HEK293 (cell line): ENCODE results near the gene TTC7B.

Experiments used
- CTCF ChIA-PET: fragments of 350-600 bp; formaldehyde crosslinking; extraction: SDS; loops from one replicate; lab custom pipeline; 2021; ENCODE audit warnings: antibody characterized with exemption; lab: Yijun Ruan, JAX
- POLR2A ChIA-PET: fragments of 300-600 bp; formaldehyde crosslinking; extraction: SDS; loops from one replicate; lab custom pipeline; 2020; ENCODE audit warnings: antibody characterized with exemption, inconsistent platforms; lab: Yijun Ruan, JAX
- H3K27ac ChIP-seq: fragments of 200-500 bp; sonication (Bioruptor generic); 2 replicates; pipeline ENCODE4 v1.5.1; 2014; ENCODE audit warnings: low read depth, low read length, control low read depth, inconsistent platforms; ENCODE audit errors: extremely low read depth
- H3K36me3 ChIP-seq, 2 experiments: fragments of 200-500 bp in 1 of 2; sonication (Bioruptor generic) in 1 of 2; 1 replicate in 1 of 2; 2 replicates in 1 of 2; pipeline ENCODE4 v1.5.1; 2014 to 2017; ENCODE audit warnings: inconsistent platforms in 2 of 2, low read length in 2 of 2; ENCODE audit not compliant: control insufficient read depth in 2 of 2, insufficient read depth in 1 of 2
- H3K4me1 ChIP-seq: fragments of 200-500 bp; sonication (Bioruptor generic); 2 replicates; pipeline ENCODE4 v1.5.1; 2014; ENCODE audit warnings: mild to moderate bottlenecking, low read length, inconsistent platforms; ENCODE audit not compliant: control insufficient read depth, insufficient read depth
- H3K4me3 ChIP-seq: 2 replicates; pipeline ENCODE4 v1.5.1; 2011; ENCODE audit warnings: low read depth, mild to moderate bottlenecking, control low read depth, low read length, moderate library complexity
- H3K9me3 ChIP-seq: fragments of 200-500 bp; sonication (Bioruptor generic); 2 replicates; pipeline ENCODE4 v1.5.1; 2014; ENCODE audit warnings: low read depth, low read length, inconsistent platforms; ENCODE audit not compliant: control insufficient read depth, insufficient read depth
- GLI2 ChIP-seq: fragments of 450-650 bp; formaldehyde crosslinking; IDR thresholded peaks from 2 replicates; pipeline ENCODE4; 2017; ENCODE audit warnings: missing biosample characterization, missing genetic modification characterization, low read depth, borderline replicate concordance
- HOXA7 ChIP-seq: sonication (generic); formaldehyde crosslinking; IDR thresholded peaks from 2 replicates; pipeline ENCODE4 v1.8.1; 2022; ENCODE audit warnings: missing genetic modification reagents, borderline replicate concordance
- MYNN ChIP-seq: fragments of 450-650 bp; formaldehyde crosslinking; IDR thresholded peaks from 2 replicates; pipeline ENCODE4 v1.5.1; 2016; ENCODE audit warnings: missing biosample characterization, missing genetic modification characterization, borderline replicate concordance
- PRDM1 ChIP-seq: fragments of 450-650 bp; formaldehyde crosslinking; IDR thresholded peaks from 2 replicates; pipeline ENCODE4; 2016; ENCODE audit warnings: missing biosample characterization, missing genetic modification characterization
- ZBTB7A ChIP-seq: fragments of 450-650 bp; formaldehyde crosslinking; IDR thresholded peaks from 2 replicates; pipeline ENCODE4 v1.5.1; 2016; ENCODE audit warnings: low read depth, missing biosample characterization, missing genetic modification characterization
- ZFP37 ChIP-seq: fragments of 450-650 bp; formaldehyde crosslinking; IDR thresholded peaks from 2 replicates; pipeline ENCODE4 v1.5.1; 2016; ENCODE audit warnings: missing biosample characterization, missing genetic modification characterization
- ZIC2 ChIP-seq: fragments of 450-650 bp; formaldehyde crosslinking; IDR thresholded peaks from 2 replicates; pipeline ENCODE4 v1.5.1; 2016; ENCODE audit warnings: missing biosample characterization, missing genetic modification characterization
- ZNF155 ChIP-seq: fragments of 450-650 bp; formaldehyde crosslinking; IDR thresholded peaks from 2 replicates; pipeline ENCODE4 v1.5.1; 2016; ENCODE audit warnings: missing biosample characterization, missing genetic modification characterization
- ZNF2 ChIP-seq: fragments of 450-650 bp; formaldehyde crosslinking; IDR thresholded peaks from 2 replicates; pipeline ENCODE4 v1.5.1; 2016; ENCODE audit warnings: missing biosample characterization, missing genetic modification characterization
- ZNF214 ChIP-seq: fragments of 450-650 bp; formaldehyde crosslinking; IDR thresholded peaks from 2 replicates; pipeline ENCODE4 v1.5.1; 2017; ENCODE audit warnings: missing biosample characterization, mild to moderate bottlenecking, missing genetic modification characterization, borderline replicate concordance
- ZNF248 ChIP-seq: fragments of 450-650 bp; formaldehyde crosslinking; IDR thresholded peaks from 2 replicates; pipeline ENCODE4 v1.5.1; 2017; ENCODE audit warnings: missing biosample characterization, missing genetic modification characterization
- ZNF274 ChIP-seq, 2 experiments: fragments of 200-500 bp in 1 of 2; fragments of 450-650 bp in 1 of 2; sonication (Bioruptor generic) in 1 of 2; formaldehyde crosslinking in 1 of 2; IDR thresholded peaks; 2 replicates each; pipeline versions ENCODE4 v1.5.1 to v1.6.1; 2014 to 2016; ENCODE audit warnings: borderline replicate concordance in 1 of 2, inconsistent platforms in 1 of 2, low read length in 1 of 2, missing biosample characterization in 1 of 2, missing genetic modification characterization in 1 of 2
- ZNF335 ChIP-seq: fragments of 450-650 bp; formaldehyde crosslinking; conservative IDR thresholded peaks from 2 replicates; pipeline ENCODE4 v1.5.1; 2016; ENCODE audit warnings: missing biosample characterization, missing genetic modification characterization
- ZNF354C ChIP-seq: fragments of 450-650 bp; formaldehyde crosslinking; IDR thresholded peaks from 2 replicates; pipeline ENCODE4 v1.5.1; 2016; ENCODE audit warnings: missing biosample characterization, missing genetic modification characterization, low read depth, borderline replicate concordance
- ZNF501 ChIP-seq: fragments of 450-650 bp; formaldehyde crosslinking; IDR thresholded peaks from 2 replicates; pipeline ENCODE4 v1.5.1; 2016; ENCODE audit warnings: missing biosample characterization, missing genetic modification characterization
- ZNF558 ChIP-seq: fragments of 450-650 bp; formaldehyde crosslinking; IDR thresholded peaks from 2 replicates; pipeline ENCODE4 v1.5.1; 2016; ENCODE audit warnings: missing biosample characterization, missing genetic modification characterization
- ZNF571 ChIP-seq: fragments of 450-650 bp; formaldehyde crosslinking; IDR thresholded peaks from 2 replicates; pipeline ENCODE4 v1.5.0; 2017; ENCODE audit warnings: missing biosample characterization, missing genetic modification characterization
- ZNF600 ChIP-seq: fragments of 450-650 bp; formaldehyde crosslinking; IDR thresholded peaks from 2 replicates; pipeline ENCODE4 v1.5.1; 2016; ENCODE audit warnings: missing biosample characterization, missing genetic modification characterization
- ZNF621 ChIP-seq: fragments of 450-650 bp; formaldehyde crosslinking; IDR thresholded peaks from 2 replicates; pipeline ENCODE4 v1.5.1; 2017; ENCODE audit warnings: missing biosample characterization, missing genetic modification characterization
- ZNF626 ChIP-seq: fragments of 450-650 bp; sonication (Bioruptor Pico); formaldehyde crosslinking; IDR thresholded peaks from 2 replicates; pipeline ENCODE4 v1.5.1; 2018; ENCODE audit warnings: missing biosample characterization, missing genetic modification characterization, inconsistent platforms
- ZXDB ChIP-seq: fragments of 450-650 bp; formaldehyde crosslinking; IDR thresholded peaks from 2 replicates; pipeline ENCODE4 v1.5.1; 2016; ENCODE audit warnings: missing biosample characterization, missing genetic modification characterization
- TF ChIP-seq, protein P1 (sequence below): fragments of 450-650 bp; formaldehyde crosslinking; optimal IDR thresholded peaks from 2 replicates; pipeline ENCODE3; 2016; ENCODE audit warnings: missing biosample characterization, mild to moderate bottlenecking, missing genetic modification characterization

The TTC7B gene

DNA sequence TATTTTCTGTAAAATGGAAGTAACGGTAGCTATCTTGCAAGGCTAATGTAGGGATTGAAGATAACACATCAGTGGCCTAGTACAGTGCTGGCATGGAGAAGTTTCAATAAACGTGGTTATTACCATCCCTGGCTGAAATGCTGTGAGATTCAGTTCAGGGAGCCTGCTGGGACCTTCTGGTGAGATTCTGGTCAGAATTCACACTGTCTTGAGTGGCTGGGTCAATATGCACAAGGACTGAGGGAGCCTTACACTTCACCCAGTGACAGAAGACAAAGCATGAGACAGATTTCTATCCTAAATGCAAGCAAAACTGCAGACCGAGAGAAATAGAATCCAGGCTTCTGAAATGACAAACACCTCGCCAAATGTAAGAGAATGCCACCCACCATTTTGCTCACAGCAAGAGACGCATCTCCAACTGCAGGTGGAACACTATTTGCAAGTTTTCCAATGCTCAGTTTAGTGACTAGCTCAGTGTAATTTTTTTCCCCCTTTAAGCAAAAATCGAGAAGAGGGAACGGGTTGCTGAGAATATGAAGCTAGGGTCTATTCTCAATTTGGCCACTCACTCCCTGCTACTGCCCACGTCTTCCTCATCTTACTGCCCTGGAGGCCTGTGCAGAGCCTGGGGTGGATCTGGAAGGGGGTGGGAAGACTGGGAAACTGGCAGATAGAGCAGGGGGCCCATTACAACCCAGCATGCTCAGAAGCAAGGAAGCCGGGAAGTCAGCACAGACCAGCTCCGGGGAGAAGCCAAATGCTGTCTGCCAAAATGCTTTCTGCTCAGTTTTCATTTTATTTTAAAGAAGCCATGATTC lies 201.3 kb downstream of the TTC7B start:
- H3K4me3 ChIP-seq, result no peak overlapping the region
- ChIA-PET CTCF (interaction anchor here (0.6 kb wide), 1 partner anchor 661 kb away, joined by 4 read pairs; no protein-coding TSS in a partner anchor), POLR2A (no interaction called here)
- TF ChIP-seq HOXA7 (no peak), ZFP37 (no peak), ZNF214 (no peak)
- H3K27ac ChIP-seq, result no peak overlapping the region
- H3K9me3 ChIP-seq, result no peaks in the 10 kb centered on the region
- no peaks in the 10 kb centered on the region for H3K4me1 ChIP-seq
- H3K36me3 ChIP-seq, result peaks cover 0 to 22% of the 10 kb centered on the region in 2 experiments; a peak in 2 of 3 replicates

DNA sequence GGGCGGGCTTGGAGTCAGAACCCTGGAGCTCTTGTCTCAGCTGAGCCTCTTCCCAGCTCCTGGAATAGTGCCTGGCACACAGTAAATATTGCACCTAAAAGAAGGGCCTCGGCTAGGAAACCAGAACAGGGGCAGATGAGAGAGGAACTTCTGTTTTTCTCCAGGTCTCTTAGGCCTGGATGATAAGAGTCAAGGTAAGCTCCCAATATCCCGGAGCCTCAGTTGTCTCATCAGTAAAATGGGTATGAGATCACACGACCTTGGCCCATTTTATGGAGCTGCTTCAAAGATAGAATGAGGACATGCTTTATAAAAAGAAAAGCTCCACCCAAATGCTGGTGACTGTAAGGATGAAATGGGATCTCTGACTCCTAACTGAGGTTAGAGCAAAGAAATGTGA lies 202.2 kb downstream of the TTC7B start:
- Histone ChIP-seq H3K4me3 (no peak overlapping the region), H3K4me1 (no peaks in the 10 kb centered on the region), H3K9me3 (no peaks in the 10 kb centered on the region), H3K36me3 (peaks cover 0 to 22% of the 10 kb centered on the region in 2 experiments; a peak in 2 of 3 replicates), H3K27ac (no peak overlapping the region)
- ChIA-PET POLR2A (no interaction called here), CTCF (no interaction called here)
- no peak for TF ChIP-seq GLI2 (tag by site-specific recombination)
- TF ChIP-seq ZNF248 (tag by site-specific recombination), result no peak
- TF ChIP-seq, protein P1, sequence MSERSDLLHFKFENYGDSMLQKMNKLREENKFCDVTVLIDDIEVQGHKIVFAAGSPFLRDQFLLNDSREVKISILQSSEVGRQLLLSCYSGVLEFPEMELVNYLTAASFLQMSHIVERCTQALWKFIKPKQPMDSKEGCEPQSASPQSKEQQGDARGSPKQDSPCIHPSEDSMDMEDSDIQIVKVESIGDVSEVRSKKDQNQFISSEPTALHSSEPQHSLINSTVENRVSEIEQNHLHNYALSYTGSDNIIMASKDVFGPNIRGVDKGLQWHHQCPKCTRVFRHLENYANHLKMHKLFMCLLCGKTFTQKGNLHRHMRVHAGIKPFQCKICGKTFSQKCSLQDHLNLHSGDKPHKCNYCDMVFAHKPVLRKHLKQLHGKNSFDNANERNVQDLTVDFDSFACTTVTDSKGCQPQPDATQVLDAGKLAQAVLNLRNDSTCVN, result no peak
- TF ChIP-seq ZNF558 (tag by site-specific recombination), result no peak
- no peak for TF ChIP-seq ZBTB7A (tag by site-specific recombination)
- no peak for TF ChIP-seq MYNN (tag by site-specific recombination)
- TF ChIP-seq ZNF621, result no peak
- TF ChIP-seq ZNF600 (tag by site-specific recombination), result no peak
- no peak for TF ChIP-seq ZNF274 (IDR thresholded peaks at IDR 0.05; ENCODE audit: low read length)
- TF ChIP-seq ZNF274 (tag by site-specific recombination; IDR thresholded peaks at IDR 0.05; ENCODE audit: borderline replicate concordance), result no peak
- TF ChIP-seq ZNF501 (tag by site-specific recombination), result no peak
- no peak for TF ChIP-seq ZNF155
- TF ChIP-seq ZIC2 (tag by site-specific recombination), result no peak
- no peak for TF ChIP-seq ZXDB
- TF ChIP-seq ZNF2 (tag by site-specific recombination), result no peak
- TF ChIP-seq PRDM1, result no peak
- no peak for TF ChIP-seq ZNF626 (tag by site-specific recombination)
- no peak for TF ChIP-seq ZNF354C (tag by site-specific recombination)

DNA sequence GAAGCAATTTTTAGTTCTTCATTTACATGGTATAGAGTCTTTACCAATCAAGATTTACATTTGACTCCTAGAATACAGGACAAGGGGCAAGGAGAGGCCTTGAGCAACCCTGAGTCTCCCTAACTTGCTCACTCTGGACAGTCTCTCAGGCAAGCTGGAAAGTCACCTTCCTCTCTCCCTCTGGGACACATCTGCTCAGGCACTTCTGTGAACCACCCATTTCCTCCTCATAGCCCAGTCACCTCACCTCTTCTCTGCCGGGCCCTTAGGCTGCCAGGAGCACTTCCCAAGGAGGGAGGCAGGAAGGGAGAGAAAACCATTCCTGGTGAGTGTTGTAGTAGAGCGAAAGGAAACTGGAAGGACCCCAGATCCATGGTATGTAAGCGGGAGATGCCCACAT lies 202.8 kb downstream of the TTC7B start:
- CTCF ChIA-PET, result no interaction called here
- H3K4me1 ChIP-seq, result no peaks in the 10 kb centered on the region

More for the DNA sequence above, 202.8 kb downstream of the TTC7B start:
- Histone ChIP-seq H3K27ac (no peak overlapping the region), H3K4me3 (no peak overlapping the region), H3K36me3 (peaks cover 0 to 26% of the 10 kb centered on the region in 2 experiments; a peak in 2 of 3 replicates), H3K9me3 (no peaks in the 10 kb centered on the region)
- POLR2A ChIA-PET, result no interaction called here
- TF ChIP-seq ZNF335 (tag by site-specific recombination), result peak; percentile 46
- TF ChIP-seq ZNF571 (tag by site-specific recombination), result no peak
